GM21367 (cell line): ENCODE measurements around the gene ST14.

Experiments
- ATAC-seq: cut with Tn5 transposase; IDR thresholded peaks from one replicate; pipeline ENCODE4 v1.9.1; 2021; ENCODE audit not compliant: unreplicated experiment

The ST14 gene

DNA sequence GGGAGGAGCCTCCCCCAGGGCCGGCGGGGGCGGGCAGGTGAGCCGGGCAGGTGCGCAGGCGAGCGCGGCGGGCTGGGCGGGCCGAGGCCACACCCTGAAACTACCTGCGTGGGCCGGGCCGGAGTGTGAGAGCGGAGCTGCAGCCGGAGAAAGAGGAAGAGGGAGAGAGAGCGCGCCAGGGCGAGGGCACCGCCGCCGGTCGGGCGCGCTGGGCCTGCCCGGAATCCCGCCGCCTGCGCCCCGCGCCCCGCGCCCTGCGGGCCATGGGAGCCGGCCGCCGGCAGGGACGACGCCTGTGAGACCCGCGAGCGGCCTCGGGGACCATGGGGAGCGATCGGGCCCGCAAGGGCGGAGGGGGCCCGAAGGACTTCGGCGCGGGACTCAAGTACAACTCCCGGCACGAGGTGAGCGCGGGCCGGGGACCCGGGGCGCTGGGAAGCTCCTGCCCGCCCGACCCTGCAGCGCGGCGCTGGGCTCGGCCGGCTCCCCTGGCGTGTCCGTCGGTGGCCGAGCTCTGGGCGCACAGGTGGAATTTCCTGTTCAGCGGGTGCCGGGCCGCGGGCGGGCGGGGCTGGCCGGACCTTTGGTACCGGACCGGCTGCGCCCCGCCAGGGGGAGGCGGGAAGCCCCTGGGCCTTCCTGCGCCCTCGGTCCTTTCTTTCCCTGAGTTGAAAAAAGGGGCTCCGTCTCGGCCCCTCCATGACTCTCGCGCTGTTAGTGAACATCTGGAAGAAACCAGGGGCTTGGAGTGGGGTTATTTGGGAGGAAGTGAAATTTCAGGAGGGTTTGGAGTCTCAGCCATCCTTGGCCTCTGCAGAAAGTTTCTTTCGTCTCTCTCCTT, at the start of gene ST14:
Gene ST14 (plus strand): TSS at position 126 of the 841 bp plus-strand sequence. CDS start 198 bp downstream, at position 324.
- ATAC-seq, result no peak

DNA sequence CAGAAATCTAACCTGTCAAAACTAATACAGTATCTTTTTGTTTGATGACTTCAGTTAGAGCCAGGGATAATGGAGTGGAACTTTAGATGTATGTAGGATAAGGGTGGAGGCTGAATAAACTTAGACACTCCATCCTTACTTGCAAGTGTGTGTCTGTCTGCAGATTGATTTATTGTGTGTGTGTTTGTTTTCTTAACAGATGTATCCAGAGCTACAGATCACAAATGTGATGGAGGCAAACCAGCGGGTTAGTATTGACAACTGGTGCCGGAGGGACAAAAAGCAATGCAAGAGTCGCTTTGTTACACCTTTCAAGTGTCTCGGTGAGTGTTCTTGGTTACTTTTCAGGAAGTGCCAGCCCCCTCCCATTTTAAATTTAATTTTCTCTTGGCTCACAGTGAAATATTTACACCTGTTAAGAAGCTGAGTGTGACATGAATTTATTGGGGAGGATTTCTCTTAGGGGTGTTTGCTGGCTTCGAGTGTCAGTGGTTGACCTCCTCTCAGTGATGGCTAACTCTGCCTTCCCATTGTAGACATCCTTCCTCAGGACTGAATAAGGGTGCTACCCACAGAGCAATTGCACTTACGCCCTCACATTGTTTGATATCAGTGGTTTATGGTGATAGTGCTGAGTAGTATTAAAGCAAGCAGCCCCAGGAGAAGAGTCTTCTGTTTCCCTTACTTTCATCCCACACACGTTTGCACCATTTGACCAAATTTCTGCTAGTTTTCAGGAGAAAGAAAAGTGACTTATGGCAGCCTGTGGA, 49.1 kb upstream of the ST14 start:
- ATAC-seq, result no peak

DNA sequence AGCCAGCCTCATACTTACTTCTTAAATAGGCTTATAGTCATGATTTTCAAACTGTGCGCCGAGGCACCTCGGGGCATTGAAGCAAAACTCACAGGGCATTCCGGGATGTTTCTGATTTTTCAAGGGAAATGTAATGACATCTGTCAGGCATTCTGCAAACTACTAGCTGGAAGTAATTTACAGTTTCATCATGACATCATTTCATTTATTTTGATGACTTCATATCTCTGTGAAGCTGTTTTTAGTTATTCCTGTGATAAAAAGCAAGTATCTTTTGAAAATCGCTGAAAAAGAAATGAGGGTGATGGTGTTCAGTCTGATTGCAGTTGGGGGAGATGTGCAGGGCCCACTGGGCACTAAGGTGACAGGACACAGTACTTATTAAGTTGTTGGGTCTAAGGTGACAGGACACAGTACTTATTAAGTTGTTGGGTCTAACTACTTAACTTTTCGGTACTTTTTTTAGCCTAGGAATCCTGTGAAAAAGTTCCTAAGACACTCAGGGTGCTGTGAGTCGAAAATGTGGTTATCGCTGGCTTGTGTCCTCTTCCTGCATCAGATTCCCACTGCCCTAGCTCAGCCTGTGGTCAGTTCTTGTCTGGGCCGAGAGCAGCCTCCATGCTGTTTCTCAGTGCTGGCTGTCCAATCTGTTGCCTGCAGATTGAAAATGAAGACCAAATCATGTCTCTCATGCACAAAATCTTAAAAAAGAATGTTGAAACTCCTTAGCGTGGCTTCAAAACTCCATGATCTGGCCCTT, 47.3 kb upstream of the ST14 start:
- ATAC-seq, result no peak

DNA sequence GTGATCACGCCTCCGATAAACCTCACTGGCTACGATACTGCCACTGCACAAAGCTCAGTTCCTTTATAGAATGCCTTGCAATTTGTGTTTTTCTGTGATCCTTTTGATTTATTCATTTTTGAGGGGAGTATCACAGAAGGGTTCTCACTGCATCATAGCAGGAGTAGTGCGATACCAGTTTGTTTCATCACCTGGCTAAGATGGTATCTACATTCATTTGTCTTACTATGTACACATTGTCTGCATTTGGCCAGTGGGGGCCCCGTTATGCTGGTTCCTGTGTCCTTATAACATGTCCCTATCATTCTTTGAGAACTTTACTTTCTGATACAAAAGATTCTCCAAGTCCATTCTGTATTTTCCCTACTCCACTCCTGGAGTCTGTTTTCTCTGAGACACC, 45.3 kb upstream of the ST14 start:
- ATAC-seq, result no peak

DNA sequence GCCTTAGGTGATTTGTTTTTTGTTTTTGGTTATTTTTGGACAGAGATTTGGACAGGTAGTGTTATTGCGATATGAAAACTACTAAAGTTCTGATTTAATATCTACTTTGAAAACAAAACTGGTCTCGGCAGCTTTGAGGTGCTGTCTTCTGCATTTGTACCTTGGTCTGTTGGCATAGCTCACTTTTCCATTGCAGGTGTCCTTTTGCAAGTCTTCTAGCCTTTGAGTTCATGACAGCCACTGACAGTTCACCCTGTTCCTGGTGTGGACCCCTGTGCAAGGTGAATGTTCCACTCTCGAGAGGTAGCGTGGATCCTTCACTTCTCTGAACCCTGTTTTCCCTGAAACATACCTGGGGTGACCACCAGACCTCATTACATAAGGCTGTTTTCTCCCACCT, 44.9 kb upstream of the ST14 start:
- ATAC-seq, result no peak

DNA sequence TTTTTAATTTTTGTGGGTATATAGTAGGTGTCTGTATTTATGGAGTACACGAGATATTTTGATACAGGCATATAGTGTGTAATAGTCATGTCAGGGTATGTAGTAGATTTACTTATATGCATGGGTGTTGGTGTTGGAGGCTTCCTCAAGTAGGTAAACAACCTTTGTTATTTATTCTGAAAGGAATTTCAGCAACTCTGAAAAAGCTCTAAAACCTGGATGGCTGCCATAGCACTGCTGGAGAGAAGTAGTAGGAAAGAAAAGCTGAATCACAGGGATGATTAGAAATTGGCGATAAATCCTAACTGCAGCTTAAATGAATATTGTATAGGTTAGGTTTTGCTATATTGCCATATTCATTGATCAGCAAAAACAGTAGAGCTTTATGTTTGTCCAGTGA, 44.4 kb upstream of the ST14 start:
- ATAC-seq, result no peak

DNA sequence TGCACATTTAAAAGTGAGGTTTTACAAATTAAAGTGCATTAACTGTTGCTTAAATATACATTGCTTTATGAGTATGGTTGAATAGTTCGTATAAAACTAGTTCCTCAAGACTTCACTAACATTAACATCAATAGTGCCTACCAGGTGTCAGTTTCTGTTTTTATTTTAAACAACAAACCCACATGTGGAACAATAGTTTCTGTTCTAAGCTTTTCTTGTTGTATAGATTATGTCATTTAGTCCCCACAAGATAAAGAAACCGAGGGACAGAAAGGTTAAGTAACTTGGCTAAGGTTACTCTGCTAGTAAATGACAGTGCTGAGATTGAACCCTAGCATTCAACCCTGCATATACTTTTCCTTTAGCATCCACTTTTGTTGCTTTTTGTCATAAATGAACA, 41.4 kb upstream of the ST14 start:
- ATAC-seq, result peak; percentile 93

DNA sequence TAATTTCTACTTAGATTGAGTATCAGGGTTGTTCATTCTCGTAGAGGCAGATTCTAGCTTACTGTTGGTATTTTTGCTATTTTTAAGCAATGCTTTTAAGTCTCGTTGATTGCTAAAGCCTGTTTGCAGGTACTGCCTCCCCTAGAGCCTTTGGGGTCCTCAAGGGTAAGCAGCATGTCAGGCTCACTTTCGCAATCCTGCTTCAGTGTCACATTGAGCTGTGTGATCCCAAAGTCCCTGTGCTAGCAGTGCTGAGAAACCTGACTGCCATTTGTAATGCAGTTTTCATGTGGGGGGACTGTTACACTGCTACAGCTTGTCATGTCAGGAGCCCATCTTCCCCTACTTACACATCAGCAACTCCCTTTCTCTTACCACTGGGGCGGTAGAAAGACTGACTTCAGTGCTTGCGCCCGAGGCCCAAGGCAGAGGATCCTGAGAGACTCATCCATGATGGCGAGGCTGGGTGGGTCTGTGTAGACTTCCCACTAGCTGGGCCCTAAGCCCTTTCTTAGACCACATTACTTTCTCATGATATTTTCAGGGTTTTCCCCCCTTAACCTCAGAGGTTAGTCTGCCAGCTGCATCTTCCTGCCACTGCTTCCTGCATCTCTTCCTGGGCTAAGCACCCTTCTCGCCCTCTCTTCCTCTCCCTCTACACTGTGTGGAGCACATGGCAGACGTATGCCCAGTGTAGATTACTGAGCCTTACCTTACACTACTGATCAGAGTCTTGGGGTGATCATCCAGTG, 40.8 kb upstream of the ST14 start:
- ATAC-seq, result peak; percentile 55

DNA sequence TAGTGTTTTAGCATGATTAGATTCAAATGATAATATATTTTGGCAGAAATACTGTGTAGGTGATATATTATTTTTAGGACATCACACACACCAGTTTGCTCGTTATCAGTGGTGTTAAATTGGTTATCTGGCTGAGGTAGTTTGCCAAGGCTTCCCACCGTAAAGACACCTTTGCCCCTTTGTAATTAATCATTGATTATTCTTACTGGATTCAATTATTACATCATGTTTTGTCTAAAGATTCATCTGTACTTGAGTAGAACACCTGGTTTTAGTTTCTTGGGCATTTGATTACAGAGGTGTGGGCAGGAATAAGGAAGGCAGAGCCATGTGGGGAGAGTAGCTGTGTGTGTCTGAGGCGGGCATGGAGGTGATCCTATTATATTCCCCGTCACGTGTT, 39.5 kb upstream of the ST14 start:
- no peak for ATAC-seq

DNA sequence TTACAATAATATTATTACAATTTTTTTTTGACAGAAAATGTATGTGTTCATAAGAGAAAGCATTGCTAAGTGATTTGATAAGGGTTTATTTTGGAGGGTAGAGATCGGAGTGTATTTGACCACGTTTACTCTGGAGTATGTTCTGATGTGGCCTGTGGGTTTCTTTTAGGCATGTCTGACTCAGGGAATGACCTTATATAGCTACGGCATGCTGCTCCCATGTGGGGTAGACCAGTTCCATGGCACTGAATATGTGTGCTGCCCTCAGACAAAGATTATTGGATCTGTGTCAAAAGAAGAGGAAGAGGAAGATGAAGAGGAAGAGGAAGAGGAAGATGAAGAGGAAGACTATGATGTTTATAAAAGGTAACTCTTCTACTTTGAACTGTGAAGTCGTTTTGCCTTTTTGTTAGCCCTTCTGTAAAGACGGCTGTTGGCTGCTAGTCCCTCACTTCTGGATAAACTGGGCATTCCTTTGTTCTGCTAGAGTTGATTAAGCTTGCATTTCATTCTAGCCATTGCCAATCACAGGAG, 38.1 kb upstream of the ST14 start:
- ATAC-seq, result no peak

DNA sequence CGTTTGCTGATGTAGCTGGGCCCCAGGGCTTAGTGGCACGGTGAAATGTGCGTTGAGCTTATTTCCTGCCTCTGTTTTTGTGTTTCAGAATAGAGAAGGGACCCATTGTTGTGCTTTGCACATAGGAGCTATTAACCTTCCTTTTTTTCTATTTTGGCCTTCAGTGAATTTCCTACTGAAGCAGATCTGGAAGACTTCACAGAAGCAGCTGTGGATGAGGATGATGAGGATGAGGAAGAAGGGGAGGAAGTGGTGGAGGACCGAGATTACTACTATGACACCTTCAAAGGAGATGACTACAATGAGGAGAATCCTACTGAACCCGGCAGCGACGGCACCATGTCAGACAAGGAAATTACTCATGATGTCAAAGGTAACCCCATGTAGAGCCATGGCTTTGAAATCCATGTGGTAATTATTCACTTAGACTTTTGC, 37.4 kb upstream of the ST14 start:
- ATAC-seq, result no peak

DNA sequence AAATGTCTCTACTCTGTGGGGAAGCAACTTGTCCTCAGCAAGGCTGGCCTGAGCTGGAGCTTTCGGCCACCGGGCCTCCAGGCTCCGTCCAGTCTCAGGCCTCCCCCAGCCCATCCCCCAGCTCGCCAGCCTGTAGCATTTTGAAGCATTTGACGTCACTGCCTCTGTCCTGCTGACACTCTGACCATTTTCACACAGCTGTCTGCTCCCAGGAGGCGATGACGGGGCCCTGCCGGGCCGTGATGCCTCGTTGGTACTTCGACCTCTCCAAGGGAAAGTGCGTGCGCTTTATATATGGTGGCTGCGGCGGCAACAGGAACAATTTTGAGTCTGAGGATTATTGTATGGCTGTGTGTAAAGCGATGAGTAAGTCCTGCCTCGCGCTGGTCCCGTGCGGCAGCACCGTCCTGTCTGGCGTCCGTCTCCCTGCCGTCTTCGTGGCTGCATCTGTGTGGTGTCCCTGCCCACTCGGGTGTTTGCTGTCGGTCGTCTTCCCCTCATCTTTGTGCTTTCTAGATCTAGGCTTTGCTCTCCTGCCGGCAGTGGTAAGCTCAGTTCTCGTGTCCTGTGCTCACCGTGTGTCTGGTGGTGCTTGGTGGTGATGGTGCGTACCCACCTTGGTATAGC, 36.1 kb upstream of the ST14 start:
- ATAC-seq, result no peak

DNA sequence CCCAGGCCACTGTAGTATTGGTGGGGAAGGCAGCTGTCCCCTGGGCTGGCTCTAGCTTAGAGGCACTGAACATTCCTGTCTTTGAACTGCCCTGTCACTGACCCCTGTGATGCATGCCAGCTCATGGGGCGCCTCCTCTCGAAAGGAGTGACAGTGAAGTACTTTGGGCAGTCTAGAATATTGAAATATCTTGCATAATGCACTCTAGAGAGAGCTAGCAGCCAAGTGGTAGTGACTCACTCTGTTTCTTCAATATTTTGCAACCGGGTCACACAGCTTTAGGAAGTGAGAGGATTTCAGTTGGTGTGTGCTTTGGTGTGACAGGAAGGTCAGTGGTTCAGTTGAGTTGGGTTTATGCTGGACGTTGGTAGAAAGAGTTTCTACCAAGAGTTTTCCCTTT, 35.5 kb upstream of the ST14 start:
- ATAC-seq, result no peak

DNA sequence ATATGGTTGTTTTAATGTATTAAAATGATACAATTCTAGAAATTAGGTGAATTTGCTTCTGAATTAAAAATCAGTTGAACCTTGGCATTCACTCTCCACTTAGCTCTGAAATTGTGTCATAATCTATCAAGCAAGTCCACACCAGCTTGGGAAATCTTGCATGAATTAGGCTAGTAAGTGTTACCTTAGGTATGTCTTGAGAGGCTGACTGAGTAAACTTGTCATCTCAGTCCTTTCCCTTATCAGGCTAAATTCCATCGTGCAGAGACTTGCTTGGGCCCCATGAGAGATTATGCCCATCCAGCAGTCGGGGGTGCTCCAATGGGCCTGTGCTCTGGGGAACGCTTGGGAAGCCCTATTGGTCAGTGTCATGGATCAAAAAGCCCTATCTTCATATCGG, 33.9 kb upstream of the ST14 start:
- ATAC-seq, result no peak

DNA sequence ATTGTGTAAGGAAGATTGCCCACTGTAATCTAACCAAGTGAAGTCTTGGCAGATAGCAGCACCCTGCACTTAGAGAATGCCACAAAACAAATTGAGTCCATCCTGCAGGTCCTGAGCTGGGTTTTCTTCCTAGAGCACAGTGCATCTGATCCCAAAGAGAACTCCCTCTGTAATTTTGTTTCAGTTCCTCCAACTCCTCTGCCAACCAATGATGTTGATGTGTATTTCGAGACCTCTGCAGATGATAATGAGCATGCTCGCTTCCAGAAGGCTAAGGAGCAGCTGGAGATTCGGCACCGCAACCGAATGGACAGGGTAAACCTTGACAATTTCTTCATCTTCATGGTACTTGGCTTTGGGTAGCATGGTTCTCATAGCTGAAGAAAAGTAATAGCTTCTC, 33.1 kb upstream of the ST14 start:
- ATAC-seq, result no peak

DNA sequence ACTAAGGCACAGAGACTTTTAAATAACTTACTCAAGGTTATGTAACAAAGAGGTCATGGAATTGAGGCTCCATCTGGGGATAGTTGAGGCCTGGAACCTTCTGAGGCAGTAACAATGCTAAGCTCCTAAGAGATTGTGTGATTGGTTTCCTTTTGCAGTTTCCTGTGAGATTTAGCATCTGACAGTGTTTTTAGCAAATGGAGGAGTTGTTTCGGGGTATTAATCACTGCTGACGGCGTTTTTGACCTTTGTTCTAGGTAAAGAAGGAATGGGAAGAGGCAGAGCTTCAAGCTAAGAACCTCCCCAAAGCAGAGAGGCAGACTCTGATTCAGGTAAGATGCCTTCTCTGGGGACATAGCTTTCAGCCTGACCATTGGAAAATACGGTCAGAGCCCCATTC, 32.1 kb upstream of the ST14 start:
- no peak for ATAC-seq

DNA sequence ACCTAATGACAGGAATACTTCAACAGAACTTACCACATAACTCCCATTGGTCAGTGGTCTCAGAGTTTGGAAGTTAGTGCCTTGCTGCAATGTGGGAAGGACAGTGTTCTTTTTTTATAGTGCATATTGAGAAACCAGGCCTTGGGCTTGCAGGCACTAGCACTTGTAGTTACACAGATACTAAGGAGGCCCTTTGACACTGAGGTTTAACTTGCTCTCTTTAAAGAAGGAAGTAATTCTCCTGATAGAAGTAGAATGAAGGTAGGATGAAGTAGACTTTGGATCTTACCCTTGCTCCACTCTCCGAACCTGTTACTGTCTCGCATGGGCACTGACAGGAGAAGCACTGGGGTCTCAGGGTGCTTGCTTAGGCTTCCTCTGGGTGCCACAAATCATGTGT, 31.0 kb upstream of the ST14 start:
- ATAC-seq, result no peak

DNA sequence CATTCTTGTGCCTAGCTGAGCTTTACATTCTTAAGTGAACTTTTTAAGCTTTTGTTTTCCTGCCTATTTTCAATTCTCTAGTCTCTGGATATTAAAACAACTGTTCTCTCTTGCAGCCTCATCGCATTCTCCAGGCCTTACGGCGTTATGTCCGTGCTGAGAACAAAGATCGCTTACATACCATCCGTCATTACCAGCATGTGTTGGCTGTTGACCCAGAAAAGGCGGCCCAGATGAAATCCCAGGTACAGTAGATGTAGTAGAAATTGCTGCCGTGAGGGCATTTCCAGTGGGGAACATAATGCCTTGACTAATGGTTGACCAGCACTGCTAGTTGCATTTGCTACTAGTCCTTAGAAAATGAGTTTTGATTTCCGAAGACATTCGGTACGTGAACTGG, 29.7 kb upstream of the ST14 start:
- no peak for ATAC-seq

DNA sequence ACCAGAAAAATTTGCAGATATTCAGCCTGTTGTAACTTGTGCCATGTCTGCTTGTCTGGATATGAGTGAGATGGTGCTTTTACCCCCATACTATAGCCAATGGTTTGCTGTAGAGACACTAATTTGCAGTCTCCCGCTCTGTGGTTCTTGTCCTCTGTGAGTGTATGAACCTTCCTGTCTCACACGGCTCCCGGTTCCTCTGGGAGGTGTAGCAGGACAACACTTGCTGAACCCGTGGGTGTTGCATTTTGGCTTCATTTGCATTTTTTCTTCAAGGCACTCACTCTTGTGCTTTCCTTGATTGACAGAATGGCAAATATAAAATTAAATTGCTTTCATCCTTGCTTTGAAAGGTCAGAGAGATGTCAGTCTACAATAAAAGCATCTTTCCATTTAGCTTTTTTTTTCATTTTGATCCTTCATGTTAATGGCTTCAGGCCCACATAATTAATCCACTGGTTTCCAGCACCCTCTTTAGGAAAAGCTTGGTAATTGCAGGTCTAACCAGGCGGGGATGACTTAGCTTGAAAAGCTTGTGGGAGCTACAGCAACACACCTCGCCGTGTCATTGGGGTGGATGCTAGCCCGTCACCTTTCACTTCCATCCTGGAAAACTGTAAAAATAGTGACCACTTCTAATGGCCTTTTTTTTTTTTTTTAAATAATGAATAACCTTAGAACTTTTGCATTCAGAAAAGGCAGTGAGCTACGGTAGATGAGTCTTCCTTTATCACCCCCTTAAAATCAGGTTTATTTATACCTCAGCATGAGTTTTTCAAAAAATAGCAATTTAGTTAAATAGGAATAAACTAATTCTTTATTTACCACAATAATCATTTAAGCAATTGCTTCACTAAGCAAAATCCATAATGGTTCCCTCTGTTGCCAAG, 27.4 kb upstream of the ST14 start:
- no peak for ATAC-seq
